SK-MEL-5 (cell line): ENCODE results near the gene NLRX1. TPM values are rescaled to one million over a fixed set of nuclear protein-coding genes. Genes with fewer than 3 reads are reported as not detected.
"Not testable (repeated sequence)": the region's sequence is repeated elsewhere in the genome, so short reads cannot be mapped to it uniquely, and the experiment has no call there.

Source experiments
- DNase-seq: peaks from one replicate; pipeline ENCODE4 v3.0.0-alpha.2; 2016; ENCODE audit warnings: low read depth, low spot score
- in situ Hi-C: cut with HindIII; loops from 2 replicates; pipeline ENCODE4 v1.10.0; 2016; ENCODE audit warnings: low sequenced_read_pairs, high pct_unique_total_duplicates, low pct_unique_long_range_greater_than_20kb
- total RNA-seq: library from RNA; depleted of rRNA; stranded (reverse); fragments of >200 nt; shearing (Covaris generic); gene quantifications from 2 replicates; pipeline ENCODE4 v1.2.3, GENCODE V29; 2014; rRNA removed

The NLRX1 gene
- total RNA-seq, 1 experiment from 2014 or later, result 8.7 TPM

DNA sequence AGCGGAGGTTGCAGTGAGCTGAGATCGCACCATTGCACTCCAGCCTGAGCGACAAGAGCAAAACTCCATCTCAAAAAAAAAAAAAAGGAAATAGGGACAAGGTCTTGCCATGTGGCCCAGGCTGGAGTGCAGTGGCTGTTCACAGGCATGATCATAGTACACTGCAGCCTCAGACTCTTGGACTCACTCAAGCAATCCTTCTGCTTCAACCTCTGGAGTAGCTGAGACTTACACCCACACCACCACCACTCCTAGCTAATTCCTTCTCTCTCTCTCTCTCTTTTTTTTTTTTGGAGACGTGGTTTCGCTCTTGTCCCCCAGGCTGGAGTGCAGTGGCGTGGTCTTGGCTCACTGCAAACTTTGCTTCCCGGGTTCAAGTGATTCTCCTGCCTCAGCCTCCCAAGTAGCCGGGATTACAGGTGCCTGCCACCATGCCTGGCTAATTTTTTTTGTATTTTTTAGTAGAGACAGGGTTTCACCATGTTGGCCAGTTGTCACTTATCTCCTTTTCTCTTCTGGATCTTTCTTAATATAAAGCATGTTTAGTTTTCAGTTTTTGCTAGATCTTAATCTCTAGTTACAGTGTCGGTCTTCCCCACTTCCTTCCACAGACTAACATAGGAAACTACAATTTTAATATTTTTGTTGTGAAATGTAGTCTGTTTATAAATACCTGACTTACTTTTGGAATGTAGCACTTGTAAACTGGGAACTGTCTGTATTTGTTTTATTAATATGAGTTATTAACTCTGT lies 60.2 kb downstream of the NLRX1 start:
- in situ Hi-C loops, DNase-seq: not testable (repeated sequence)

DNA sequence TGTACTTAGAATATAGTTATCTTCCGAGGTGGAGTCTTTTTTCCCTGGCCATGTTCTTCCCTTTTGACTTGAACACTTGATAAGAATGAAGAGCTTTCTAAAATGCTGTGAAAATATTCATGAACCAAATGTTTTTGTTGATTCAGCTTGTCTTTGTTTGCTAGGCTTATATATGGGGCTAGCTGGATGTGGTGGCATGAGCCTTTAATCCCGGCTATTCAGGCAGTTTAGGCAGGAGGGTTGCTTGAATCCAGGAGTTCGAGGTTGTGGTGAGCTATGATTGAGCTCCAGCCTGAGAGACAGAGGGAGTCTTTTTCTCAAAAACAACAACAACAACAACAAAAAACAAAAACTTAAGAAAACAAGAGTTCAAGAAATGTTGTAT lies 60.8 kb downstream of the NLRX1 start:
- DNase-seq, result no peak
- in situ Hi-C loops, result no loop called here

DNA sequence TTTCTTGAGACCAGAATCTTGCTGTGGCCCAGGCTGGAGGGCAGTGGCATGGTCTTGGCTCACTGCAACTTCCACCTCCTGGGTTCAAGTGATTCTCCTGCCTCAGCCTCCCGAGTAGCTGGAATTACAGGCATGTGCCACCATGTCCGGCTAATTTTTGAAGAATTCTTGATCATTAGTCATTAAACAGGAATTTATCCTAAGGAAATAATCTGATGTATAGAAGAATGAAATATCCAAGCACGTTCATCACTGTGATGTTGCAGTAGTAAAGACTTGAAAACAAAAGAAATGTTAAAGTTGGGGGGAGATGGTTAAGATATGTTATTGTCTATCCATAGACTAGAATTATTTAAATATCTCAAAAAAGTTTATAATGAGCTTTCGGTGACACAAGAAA lies 61.2 kb downstream of the NLRX1 start:
- in situ Hi-C loops, result no loop called here
- no peak for DNase-seq

Other genes starting within 250 kb of the NLRX1 start
- gene BCL9L, start 242.8 kb upstream of the NLRX1 start, total RNA-seq, result 2.9 and 6.0 TPM in 2 replicates
- not detected in 2 replicates for gene UPK2, start 212.4 kb upstream of the NLRX1 start, total RNA-seq
- not detected in 2 replicates for gene FOXR1, start 197.0 kb upstream of the NLRX1 start, total RNA-seq
- 8.2 and 9.1 TPM in 2 replicates for gene CENATAC, start 170.6 kb upstream of the NLRX1 start, total RNA-seq
- gene RPS25, start 150.4 kb upstream of the NLRX1 start, total RNA-seq, result 914 and 964 TPM in 2 replicates
- 65.5 and 83.5 TPM in 2 replicates for gene TRAPPC4, start 150.0 kb upstream of the NLRX1 start, total RNA-seq
- gene SLC37A4, start 137.8 kb upstream of the NLRX1 start, total RNA-seq, result 14.2 and 19.1 TPM in 2 replicates
- 189 and 191 TPM in 2 replicates for gene HYOU1, start 111.5 kb upstream of the NLRX1 start, total RNA-seq
- 43.7 and 49.9 TPM in 2 replicates for gene VPS11, start 100.9 kb upstream of the NLRX1 start, total RNA-seq
- gene HMBS, start 83.8 kb upstream of the NLRX1 start, total RNA-seq, result 4.5 and 6.7 TPM in 2 replicates
- gene DPAGT1, start 66.9 kb upstream of the NLRX1 start, total RNA-seq, result 22.3 and 26.1 TPM in 2 replicates
- 2.8 and 5.6 TPM in 2 replicates for gene C2CD2L, start 61.4 kb upstream of the NLRX1 start, total RNA-seq
- gene HINFP, start 47.1 kb upstream of the NLRX1 start, total RNA-seq, result 8.8 and 9.4 TPM in 2 replicates
- gene ABCG4, start 19.7 kb upstream of the NLRX1 start, total RNA-seq, result 0.05 TPM in 1 of 2 replicates, not detected in the other
- gene NHERF4, start 16.8 kb downstream of the NLRX1 start, total RNA-seq, result not detected in 2 replicates
- gene CBL, start 37.6 kb downstream of the NLRX1 start, total RNA-seq, result 5.8 and 7.6 TPM in 2 replicates
- gene MCAM, start 148.4 kb downstream of the NLRX1 start, total RNA-seq, result 335 and 356 TPM in 2 replicates
- gene RNF26, start 165.8 kb downstream of the NLRX1 start, total RNA-seq, result 3.2 and 3.5 TPM in 2 replicates
- gene C1QTNF5, start 172.2 kb downstream of the NLRX1 start, total RNA-seq, result not detected in 2 replicates
- gene MFRP, start 178.0 kb downstream of the NLRX1 start, total RNA-seq, result not detected in 2 replicates
- gene USP2, start 213.0 kb downstream of the NLRX1 start, total RNA-seq, result 0.37 and 0.40 TPM in 2 replicates